ENCODE results near the gene MBNL1. TPM values are rescaled to one million over a fixed set of nuclear protein-coding genes. Genes with fewer than 3 reads are reported as not detected.

Gene MBNL1
- total RNA-seq, 1 donor from 2014 or later: 210 TPM

- no peak for DNase-seq
Measured at GRCh38 chr3:152253514-152253913, 15.2 kb upstream of the MBNL1 start.

- DNase-seq: no peak
Measured at GRCh38 chr3:152254041-152254440, 14.7 kb upstream of the MBNL1 start.

GRCh38 chr3:152255290-152255689 lies 13.4 kb upstream of the MBNL1 start:
- no peak for DNase-seq

- DNase-seq: no peak
Measured at GRCh38 chr3:152256851-152257562, 11.7 kb upstream of the MBNL1 start.

- DNase-seq: no peak
Measured at GRCh38 chr3:152257563-152258035, 11.1 kb upstream of the MBNL1 start.

- DNase-seq: no peak
Measured at GRCh38 chr3:152258448-152259393, 10.0 kb upstream of the MBNL1 start.

GRCh38 chr3:152259468-152259867 lies 9.3 kb upstream of the MBNL1 start:
- DNase-seq: no peak

GRCh38 chr3:152260026-152260425 lies 8.7 kb upstream of the MBNL1 start:
- DNase-seq: no peak

- no peak for DNase-seq
Measured at GRCh38 chr3:152260529-152260928, 8.2 kb upstream of the MBNL1 start.

GRCh38 chr3:152261329-152261728 lies 7.4 kb upstream of the MBNL1 start:
- DNase-seq: no peak

GRCh38 chr3:152263711-152264110 lies 5.0 kb upstream of the MBNL1 start:
- no peak for DNase-seq

GRCh38 chr3:152264378-152264777 lies 4.4 kb upstream of the MBNL1 start:
- DNase-seq: no peak

- DNase-seq: peak; percentile 69
Measured at GRCh38 chr3:152266221-152266995, 2.3 kb upstream of the MBNL1 start.

GRCh38 chr3:152267831-152268554 lies 736 bp upstream of the MBNL1 start:
- peak; percentile 48 for DNase-seq

- peak; percentile 87 for DNase-seq
Measured at GRCh38 chr3:152269056-152269830, 514 bp downstream of the MBNL1 start.

- no peak for DNase-seq
Measured at GRCh38 chr3:152269831-152270734, 1.4 kb downstream of the MBNL1 start.

- no peak for DNase-seq
Measured at GRCh38 chr3:152270937-152271336, 2.2 kb downstream of the MBNL1 start.

- DNase-seq: no peak
Measured at GRCh38 chr3:152271501-152272236, 2.9 kb downstream of the MBNL1 start.

GRCh38 chr3:152272771-152273242 lies 4.1 kb downstream of the MBNL1 start:
- no peak for DNase-seq
